ENCODE data around the gene RBMS3. TPM values are rescaled to one million over a fixed set of nuclear protein-coding genes. Genes with fewer than 3 reads are reported as not detected.
A peak's percentile ranks its signal among the peaks of the same experiment; 100 is the strongest.

Gene RBMS3
- total RNA-seq, 1 donor from 2014 or later: 33.0 TPM

GRCh38 chr3:29503958-29504357 is 223.1 kb downstream of the RBMS3 start:
- Histone ChIP-seq H3K27me3 (ENCODE audit: insufficient read depth, low read length) (no peaks in the 10 kb centered on the region), H3K9me3 (ENCODE audit: insufficient read depth, low read depth, low read length) (no peaks in the 10 kb centered on the region), H3K36me3 (ENCODE audit: insufficient read depth, low read length) (no peaks in the 10 kb centered on the region), H3K27ac (ENCODE audit: low read depth, low read length) (no peak overlapping the region), H2AFZ (ENCODE audit: low read depth, low read length) (no peak overlapping the region), H3K4me3 (ENCODE audit: insufficient read depth, low read depth, low read length) (no peak overlapping the region), H3K9ac (ENCODE audit: low read length) (no peak overlapping the region), H3K79me2 (ENCODE audit: insufficient read depth, low read length) (peaks cover 3% of the 10 kb centered on the region), H3K4me2 (ENCODE audit: low read length) (no peak overlapping the region), H4K20me1 (ENCODE audit: insufficient read depth, low read length) (no peaks in the 10 kb centered on the region), H3K4me1 (ENCODE audit: insufficient read depth, low read length) (no peaks in the 10 kb centered on the region)
- Mint-ChIP-seq H3K4me3 (ENCODE audit: unreplicated experiment) (no peak overlapping the region), H3K27me3 (ENCODE audit: low read depth, unreplicated experiment) (no peaks in the 10 kb centered on the region), H3K9me3 (ENCODE audit: unreplicated experiment) (no peaks in the 10 kb centered on the region), H3K27ac (ENCODE audit: unreplicated experiment) (no peak overlapping the region), H3K36me3 (ENCODE audit: low read depth, unreplicated experiment) (peaks cover 5% of the 10 kb centered on the region), H3K4me1 (ENCODE audit: low read depth, unreplicated experiment) (no peaks in the 10 kb centered on the region)
- FAIRE-seq (peak; percentile 32), DNase-seq (ENCODE audit: low read depth) (no peak)
- no peak for TF ChIP-seq CTCF (IDR thresholded peaks at IDR 0.05; ENCODE audit: insufficient read depth, low read depth, low read length)
- TF ChIP-seq EZH2 (IDR thresholded peaks at IDR 0.05; ENCODE audit: insufficient read depth, low read length): no peak

- DNase-seq (ENCODE audit: low read depth): no peak
- H3K27ac Mint-ChIP-seq (ENCODE audit: unreplicated experiment): no peak overlapping the region
- no peaks in the 10 kb centered on the region for H3K9me3 Mint-ChIP-seq (ENCODE audit: unreplicated experiment)
- H3K4me1 Mint-ChIP-seq (ENCODE audit: low read depth, unreplicated experiment): no peaks in the 10 kb centered on the region
- no peaks in the 10 kb centered on the region for H3K9me3 ChIP-seq (ENCODE audit: insufficient read depth, low read depth, low read length)
- no peaks in the 10 kb centered on the region for H3K27me3 Mint-ChIP-seq (ENCODE audit: low read depth, unreplicated experiment)
- TF ChIP-seq EZH2 (IDR thresholded peaks at IDR 0.05; ENCODE audit: insufficient read depth, low read length) (no peak), CTCF (IDR thresholded peaks at IDR 0.05; ENCODE audit: insufficient read depth, low read depth, low read length) (no peak)
- peaks cover 3% of the 10 kb centered on the region for H3K79me2 ChIP-seq (ENCODE audit: insufficient read depth, low read length)
- H2AFZ ChIP-seq (ENCODE audit: low read depth, low read length): no peak overlapping the region
- H3K4me2 ChIP-seq (ENCODE audit: low read length): no peak overlapping the region
- no peaks in the 10 kb centered on the region for H3K36me3 ChIP-seq (ENCODE audit: insufficient read depth, low read length)
- no peak overlapping the region for H3K27ac ChIP-seq (ENCODE audit: low read depth, low read length)
- H3K36me3 Mint-ChIP-seq (ENCODE audit: low read depth, unreplicated experiment): peaks cover 5% of the 10 kb centered on the region
- H3K4me1 ChIP-seq (ENCODE audit: insufficient read depth, low read length): no peaks in the 10 kb centered on the region
- H3K27me3 ChIP-seq (ENCODE audit: insufficient read depth, low read length): no peaks in the 10 kb centered on the region
- no peak overlapping the region for H3K4me3 Mint-ChIP-seq (ENCODE audit: unreplicated experiment)
- no peaks in the 10 kb centered on the region for H4K20me1 ChIP-seq (ENCODE audit: insufficient read depth, low read length)
- no peak for FAIRE-seq
- H3K4me3 ChIP-seq (ENCODE audit: insufficient read depth, low read depth, low read length): no peak overlapping the region
- H3K9ac ChIP-seq (ENCODE audit: low read length): no peak overlapping the region
These were observed 225.6 kb downstream of the RBMS3 start for GRCh38 chr3:29506502-29506901.

GRCh38 chr3:29511701-29512100 is 230.8 kb downstream of the RBMS3 start:
- Histone ChIP-seq H3K36me3 (ENCODE audit: insufficient read depth, low read length) (no peaks in the 10 kb centered on the region), H4K20me1 (ENCODE audit: insufficient read depth, low read length) (no peaks in the 10 kb centered on the region), H3K4me1 (ENCODE audit: insufficient read depth, low read length) (peaks cover 27% of the 10 kb centered on the region), H3K4me2 (ENCODE audit: low read length) (no peak overlapping the region), H2AFZ (ENCODE audit: low read depth, low read length) (no peak overlapping the region), H3K4me3 (ENCODE audit: insufficient read depth, low read depth, low read length) (no peak overlapping the region), H3K9ac (ENCODE audit: low read length) (no peak overlapping the region), H3K27ac (ENCODE audit: low read depth, low read length) (no peak overlapping the region), H3K79me2 (ENCODE audit: insufficient read depth, low read length) (no peaks in the 10 kb centered on the region), H3K9me3 (ENCODE audit: insufficient read depth, low read depth, low read length) (no peaks in the 10 kb centered on the region), H3K27me3 (ENCODE audit: insufficient read depth, low read length) (no peaks in the 10 kb centered on the region)
- H3K9me3 Mint-ChIP-seq (ENCODE audit: unreplicated experiment): peaks cover 2% of the 10 kb centered on the region
- no peak for DNase-seq (ENCODE audit: low read depth)
- H3K27me3 Mint-ChIP-seq (ENCODE audit: low read depth, unreplicated experiment): no peaks in the 10 kb centered on the region
- FAIRE-seq: no peak
- TF ChIP-seq EZH2 (IDR thresholded peaks at IDR 0.05; ENCODE audit: insufficient read depth, low read length) (no peak), CTCF (IDR thresholded peaks at IDR 0.05; ENCODE audit: insufficient read depth, low read depth, low read length) (no peak)
- H3K4me3 Mint-ChIP-seq (ENCODE audit: unreplicated experiment): no peak overlapping the region
- H3K27ac Mint-ChIP-seq (ENCODE audit: unreplicated experiment): no peak overlapping the region
- peaks cover 3% of the 10 kb centered on the region for H3K36me3 Mint-ChIP-seq (ENCODE audit: low read depth, unreplicated experiment)
- peaks cover 32% of the 10 kb centered on the region for H3K4me1 Mint-ChIP-seq (ENCODE audit: low read depth, unreplicated experiment)
